Left forelimb (tissue), 1 donor: ENCODE results near the gene VIP.

ENCODE experiments used
- DNase-seq: peaks from one replicate; pipeline ENCODE4 v3.0.0-alpha.2; 2018; ENCODE audit warnings: low spot score

The VIP gene

DNA sequence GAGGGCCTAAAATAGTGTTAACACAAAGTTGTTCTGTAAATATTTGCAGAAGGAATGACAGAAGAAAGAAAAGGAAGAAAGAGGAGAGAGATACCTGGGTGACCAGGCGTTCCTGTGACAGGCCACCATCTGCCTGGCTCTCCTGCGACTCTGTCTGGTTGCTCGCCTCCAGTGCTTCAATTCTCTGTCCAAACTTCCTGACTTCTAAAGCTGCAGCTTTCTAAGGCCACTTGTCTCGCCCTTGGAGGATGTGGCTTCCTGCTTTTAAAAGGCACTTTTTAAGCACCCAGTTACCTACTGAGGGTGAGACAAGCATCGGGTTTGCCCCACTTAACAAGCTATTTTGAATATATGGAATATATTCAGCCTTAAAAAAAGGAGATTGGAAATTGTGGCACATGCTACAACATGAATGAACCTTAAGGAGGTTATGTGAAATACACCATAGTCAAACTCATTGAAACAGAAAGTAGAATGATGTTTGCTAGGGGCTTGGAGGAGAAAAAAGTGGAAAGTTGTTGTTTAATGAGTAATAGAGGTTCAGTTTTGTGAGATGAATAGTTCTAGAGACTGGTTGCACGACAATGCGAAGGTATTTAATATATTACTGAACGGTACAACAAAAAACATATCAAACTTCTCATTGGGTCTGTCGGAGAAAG, 32.8 kb downstream of the VIP start:
- DNase-seq: no peak

DNA sequence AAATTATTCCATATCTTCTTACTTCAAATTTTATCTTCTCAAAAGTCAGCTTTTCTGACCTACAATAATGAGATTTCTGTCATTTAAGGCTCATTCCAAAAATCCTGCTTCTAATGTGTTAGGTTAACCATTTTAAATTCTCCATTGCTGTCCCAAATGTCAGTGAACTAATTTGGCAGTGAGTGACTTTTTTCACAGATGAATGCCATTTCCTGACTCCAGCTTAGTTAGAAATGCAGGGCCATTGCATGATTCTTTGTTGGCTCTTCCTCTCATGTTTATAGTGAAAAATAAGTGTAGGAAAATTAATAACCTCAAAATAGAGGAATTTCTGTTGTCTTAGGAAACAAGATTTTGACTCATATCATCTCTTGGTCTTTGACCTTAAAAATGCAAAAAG, 44.1 kb downstream of the VIP start:
- DNase-seq: no peak

DNA sequence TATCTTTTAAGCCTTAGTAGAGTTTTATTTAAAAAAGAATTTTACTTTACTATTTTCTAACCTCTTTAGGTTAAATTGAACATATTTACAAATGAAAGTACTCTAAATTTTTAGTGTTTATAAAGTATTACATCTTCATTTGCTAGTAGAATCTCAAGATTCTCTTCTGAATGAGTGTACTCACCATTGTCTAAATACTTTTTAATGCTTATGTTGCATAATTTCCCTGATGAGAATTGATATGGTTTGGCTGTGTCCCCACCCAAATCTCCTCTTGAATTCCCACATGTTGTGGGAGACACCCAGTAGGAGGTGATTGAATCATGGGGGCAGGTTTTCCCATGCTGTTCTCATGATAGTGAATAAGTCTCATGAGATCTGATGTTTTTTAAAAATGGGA, 53.6 kb downstream of the VIP start:
- no peak for DNase-seq
